GM12891 (cell line): ENCODE data around the gene CCDC88C.

Source experiments
- PAX5 ChIP-seq: IDR thresholded peaks from 2 replicates; pipeline ENCODE4 v1.6.1; 2011; ENCODE audit warnings: low read length, moderate library complexity, mild to moderate bottlenecking; ENCODE audit not compliant: insufficient read depth, severe bottlenecking
- POLR2A ChIP-seq: IDR thresholded peaks from 2 replicates; pipeline ENCODE4 v1.6.1; 2011; ENCODE audit warnings: low read depth, low read length, control low read depth
- POLR2AphosphoS5 ChIP-seq: IDR thresholded peaks from 2 replicates; pipeline ENCODE4 v1.6.1; 2011; ENCODE audit warnings: low read depth, low read length, control low read depth

DNA sequence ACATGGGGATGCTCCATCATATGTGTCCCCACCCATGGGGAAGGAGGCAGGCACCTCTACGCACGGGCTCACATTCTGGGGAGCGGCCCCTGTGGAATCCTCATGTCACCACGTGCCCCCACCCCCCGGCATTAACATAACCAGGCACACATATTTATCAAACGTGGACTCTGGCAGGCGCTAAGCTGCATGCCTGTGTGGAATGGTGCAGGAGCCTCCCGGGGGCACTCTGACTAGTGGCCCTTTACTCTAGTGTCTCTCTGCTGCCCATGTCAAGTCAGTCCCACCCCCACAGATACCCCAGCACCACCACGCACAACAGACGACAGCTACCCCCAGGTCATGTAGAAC, 66.1 kb downstream of the CCDC88C start:
- TF ChIP-seq POLR2A, result no peak
- no peak for TF ChIP-seq POLR2AphosphoS5
- TF ChIP-seq PAX5, result no peak
